PC-9 (cell line): ENCODE data around the gene DBP. TPM values are rescaled to one million over a fixed set of nuclear protein-coding genes. Genes with fewer than 3 reads are reported as not detected.

Source experiments
- BruUV-seq: library from RNA; stranded (reverse); fragments of 400-500 nt; replicated peaks from 2 replicates; lab custom pipeline; 2021; lab: Mats Ljungman, UMichigan
- CTCF ChIA-PET: fragments of 300-600 bp; sonication (Branson Sonifier 250); formaldehyde crosslinking; loops from one replicate; lab custom pipeline; 2022; ENCODE audit warnings: antibody characterized with exemption; lab: Charles Lee
- POLR2A ChIA-PET: fragments of 300-600 bp; sonication (Branson Sonifier 250); formaldehyde crosslinking; loops from one replicate; lab custom pipeline; 2022; ENCODE audit warnings: antibody characterized with exemption; ENCODE audit not compliant: unreplicated experiment; lab: Charles Lee
- DNase-seq, 2 experiments: peaks; one replicate each; pipeline versions ENCODE4 v3.0.0 to v3.0.0-alpha.2; 2015 to 2022; ENCODE audit warnings: mixed read lengths in 1 of 2
- H2AFZ ChIP-seq: fragments of 200-600 bp; sonication (generic); 2 replicates; pipeline ENCODE4 v1.8.1; 2017; ENCODE audit warnings: antibody characterized with exemption
- H3F3A ChIP-seq: fragments of 200-600 bp; sonication (generic); 2 replicates; pipeline ENCODE4 v1.8.1; 2017; ENCODE audit warnings: antibody characterized with exemption, mild to moderate bottlenecking, low read depth; ENCODE audit not compliant: insufficient read depth
- H3K27ac ChIP-seq: fragments of 200-600 bp; sonication (generic); 2 replicates; pipeline ENCODE4 v1.6.1; 2016; ENCODE audit warnings: mixed run types
- H3K27me3 ChIP-seq: fragments of 200-600 bp; sonication (generic); 2 replicates; pipeline ENCODE4 v1.6.1; 2016; ENCODE audit warnings: low read depth, mixed run types; ENCODE audit not compliant: insufficient read depth
- H3K36me3 ChIP-seq: fragments of 200-600 bp; sonication (generic); 2 replicates; pipeline ENCODE4 v1.6.1; 2016; ENCODE audit warnings: low read depth, mixed run types
- H3K4me1 ChIP-seq: fragments of 200-600 bp; sonication (generic); replicated peaks from 2 replicates; pipeline ENCODE4 v1.6.1; 2016; ENCODE audit warnings: mixed run types; ENCODE audit not compliant: insufficient read depth
- H3K4me2 ChIP-seq: fragments of 200-600 bp; sonication (generic); 2 replicates; pipeline ENCODE4 v1.6.1; 2017; ENCODE audit warnings: mixed run types
- H3K4me3 ChIP-seq: fragments of 200-600 bp; sonication (generic); 2 replicates; pipeline ENCODE4 v1.6.1; 2016; ENCODE audit warnings: mixed run types
- H3K79me2 ChIP-seq: fragments of 200-600 bp; sonication (generic); 2 replicates; pipeline ENCODE4 v1.6.1; 2017; ENCODE audit warnings: low read depth, mixed run types
- H3K9me2 ChIP-seq: fragments of 200-600 bp; sonication (generic); 2 replicates; pipeline ENCODE4 v1.8.1; 2017; ENCODE audit warnings: mild to moderate bottlenecking; ENCODE audit not compliant: insufficient read depth
- H3K9me3 ChIP-seq: fragments of 200-600 bp; sonication (generic); 2 replicates; pipeline ENCODE4 v1.8.1; 2016; ENCODE audit warnings: low read depth; ENCODE audit not compliant: insufficient read depth
- H4K20me1 ChIP-seq: fragments of 200-600 bp; sonication (generic); 2 replicates; pipeline ENCODE4 v1.8.1; 2017; ENCODE audit not compliant: insufficient read depth
- EZH2 ChIP-seq: fragments of 200-600 bp; sonication (generic); IDR thresholded peaks from 2 replicates; pipeline ENCODE4 v1.8.0; 2017; ENCODE audit warnings: antibody characterized with exemption, low read depth
- intact Hi-C: fragments of 100-400 bp; cut with micrococcal nuclease; formaldehyde crosslinking; loops from one replicate; pipeline ENCODE4 v1.10.0; 2022; ENCODE audit not compliant: unreplicated experiment
- total RNA-seq: library from RNA; stranded (reverse); gene quantifications from 2 replicates; pipeline ENCODE4 v1.2.3, GENCODE V29; 2021
- TF ChIP-seq, protein P1 (sequence below): fragments of 200-600 bp; sonication (generic); conservative IDR thresholded peaks from 2 replicates; pipeline ENCODE4 v1.6.1; 2017; ENCODE audit warnings: mixed run types, antibody characterized with exemption, mild to moderate bottlenecking, moderate library complexity

Gene DBP
- total RNA-seq, 1 experiment from 2014 or later: 48.2 TPM

DNA sequence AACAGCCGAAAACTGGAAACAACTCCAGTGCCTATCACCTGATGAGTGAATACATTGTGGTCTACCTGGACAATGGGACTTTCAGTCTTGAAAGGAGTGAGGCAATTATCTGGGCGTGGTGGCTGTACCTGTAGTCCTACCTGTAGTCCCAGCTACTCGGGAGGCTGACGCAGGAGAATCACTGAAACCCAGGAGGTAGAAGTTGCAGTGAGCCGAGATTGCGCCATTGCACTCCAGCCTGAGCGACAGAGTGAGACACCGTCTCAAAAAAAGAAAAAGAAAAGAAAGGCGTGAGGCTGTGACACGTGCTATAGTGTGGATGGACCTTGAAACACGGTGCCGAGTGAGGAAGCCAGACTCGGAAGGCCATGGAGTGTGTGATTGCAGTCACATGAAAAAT is 39.7 kb upstream of the DBP start:
- CTCF ChIA-PET: interaction anchor here (0.6 to 1.4 kb wide), 4 partner anchors 17 to 62 kb away, joined by 3 to 4 read pairs (median 4); no protein-coding TSS in a partner anchor
- Histone ChIP-seq H3K9me2 (no peaks in the 10 kb centered on the region), H3K36me3 (no peaks in the 10 kb centered on the region), H2AFZ (peak overlapping the region; percentile 58; the same call in 1 of the 2 replicates), H3K4me2 (peak overlapping the region; percentile 32), H3F3A (peaks cover 16% of the 10 kb centered on the region; the same call in 1 of the 2 replicates), H3K4me3 (no peak overlapping the region), H3K27me3 (no peaks in the 10 kb centered on the region), H3K79me2 (no peaks in the 10 kb centered on the region), H4K20me1 (no peaks in the 10 kb centered on the region), H3K9me3 (no peaks in the 10 kb centered on the region), H3K27ac (peak overlapping the region; percentile 62), H3K4me1 (peaks cover 32% of the 10 kb centered on the region)
- POLR2A ChIA-PET: interaction anchor here (0.5 to 0.7 kb wide), 3 partner anchors 43 to 312 kb away, joined by 3 to 9 read pairs (median 7); no protein-coding TSS in a partner anchor
- peak; percentile 67 to 92 for DNase-seq
- intact Hi-C loops: loop anchor here (2.0 to 5.0 kb wide), 2 partner anchors 38 to 60 kb away; no protein-coding TSS in a partner anchor
- no peak for TF ChIP-seq EZH2
- TF ChIP-seq, protein P1, sequence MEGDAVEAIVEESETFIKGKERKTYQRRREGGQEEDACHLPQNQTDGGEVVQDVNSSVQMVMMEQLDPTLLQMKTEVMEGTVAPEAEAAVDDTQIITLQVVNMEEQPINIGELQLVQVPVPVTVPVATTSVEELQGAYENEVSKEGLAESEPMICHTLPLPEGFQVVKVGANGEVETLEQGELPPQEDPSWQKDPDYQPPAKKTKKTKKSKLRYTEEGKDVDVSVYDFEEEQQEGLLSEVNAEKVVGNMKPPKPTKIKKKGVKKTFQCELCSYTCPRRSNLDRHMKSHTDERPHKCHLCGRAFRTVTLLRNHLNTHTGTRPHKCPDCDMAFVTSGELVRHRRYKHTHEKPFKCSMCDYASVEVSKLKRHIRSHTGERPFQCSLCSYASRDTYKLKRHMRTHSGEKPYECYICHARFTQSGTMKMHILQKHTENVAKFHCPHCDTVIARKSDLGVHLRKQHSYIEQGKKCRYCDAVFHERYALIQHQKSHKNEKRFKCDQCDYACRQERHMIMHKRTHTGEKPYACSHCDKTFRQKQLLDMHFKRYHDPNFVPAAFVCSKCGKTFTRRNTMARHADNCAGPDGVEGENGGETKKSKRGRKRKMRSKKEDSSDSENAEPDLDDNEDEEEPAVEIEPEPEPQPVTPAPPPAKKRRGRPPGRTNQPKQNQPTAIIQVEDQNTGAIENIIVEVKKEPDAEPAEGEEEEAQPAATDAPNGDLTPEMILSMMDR: no peak
- no TSS peak for BruUV-seq

DNA sequence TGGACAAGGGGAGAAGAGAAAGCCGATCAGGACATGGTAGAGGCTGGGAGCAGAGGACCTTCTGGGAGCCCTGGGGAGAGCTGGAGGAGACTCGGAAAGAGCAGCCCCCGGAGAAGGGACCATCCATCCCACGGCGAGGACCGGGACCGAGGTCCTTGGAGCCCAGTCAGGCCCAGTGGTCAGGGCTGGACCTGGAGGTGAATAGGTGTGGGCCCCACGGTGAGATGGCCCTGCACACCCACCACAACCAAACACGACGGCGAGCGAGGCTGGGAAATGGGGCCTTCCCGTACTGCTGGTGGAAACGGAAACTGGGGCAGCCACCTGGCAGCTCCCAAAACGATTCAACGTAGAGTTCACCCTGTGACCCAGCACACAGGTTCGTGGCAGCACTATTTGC is 39.3 kb upstream of the DBP start:
- no peaks in the 10 kb centered on the region for H3K9me2 ChIP-seq
- H4K20me1 ChIP-seq: no peaks in the 10 kb centered on the region
- TF ChIP-seq, protein P1: no peak
- no peak for TF ChIP-seq EZH2
- ChIA-PET CTCF (interaction anchor here (0.6 to 1.4 kb wide), 3 partner anchors 18 to 37 kb away, joined by 3 to 4 read pairs (median 4); no protein-coding TSS in a partner anchor), POLR2A (no interaction called here)
- H3F3A ChIP-seq: peaks cover 16% of the 10 kb centered on the region; the same call in 1 of the 2 replicates
- H3K4me2 ChIP-seq: peak overlapping the region; percentile 32; the same call in 1 of the 2 replicates
- BruUV-seq: no TSS peak
- H3K4me1 ChIP-seq: peaks cover 32% of the 10 kb centered on the region
- H3K79me2 ChIP-seq: no peaks in the 10 kb centered on the region
- H3K4me3 ChIP-seq: no peak overlapping the region
- H3K9me3 ChIP-seq: no peaks in the 10 kb centered on the region
- intact Hi-C loops: loop anchor here (2.0 to 5.0 kb wide), 2 partner anchors 38 to 61 kb away; no protein-coding TSS in a partner anchor
- H3K36me3 ChIP-seq: no peaks in the 10 kb centered on the region
- H2AFZ ChIP-seq: 0 out of 2 replicates have a peak overlapping the region, but pooled peaks have one; percentile 58
- H3K27ac ChIP-seq: peak overlapping the region; percentile 53
- no peaks in the 10 kb centered on the region for H3K27me3 ChIP-seq
- DNase-seq: no peak

DNA sequence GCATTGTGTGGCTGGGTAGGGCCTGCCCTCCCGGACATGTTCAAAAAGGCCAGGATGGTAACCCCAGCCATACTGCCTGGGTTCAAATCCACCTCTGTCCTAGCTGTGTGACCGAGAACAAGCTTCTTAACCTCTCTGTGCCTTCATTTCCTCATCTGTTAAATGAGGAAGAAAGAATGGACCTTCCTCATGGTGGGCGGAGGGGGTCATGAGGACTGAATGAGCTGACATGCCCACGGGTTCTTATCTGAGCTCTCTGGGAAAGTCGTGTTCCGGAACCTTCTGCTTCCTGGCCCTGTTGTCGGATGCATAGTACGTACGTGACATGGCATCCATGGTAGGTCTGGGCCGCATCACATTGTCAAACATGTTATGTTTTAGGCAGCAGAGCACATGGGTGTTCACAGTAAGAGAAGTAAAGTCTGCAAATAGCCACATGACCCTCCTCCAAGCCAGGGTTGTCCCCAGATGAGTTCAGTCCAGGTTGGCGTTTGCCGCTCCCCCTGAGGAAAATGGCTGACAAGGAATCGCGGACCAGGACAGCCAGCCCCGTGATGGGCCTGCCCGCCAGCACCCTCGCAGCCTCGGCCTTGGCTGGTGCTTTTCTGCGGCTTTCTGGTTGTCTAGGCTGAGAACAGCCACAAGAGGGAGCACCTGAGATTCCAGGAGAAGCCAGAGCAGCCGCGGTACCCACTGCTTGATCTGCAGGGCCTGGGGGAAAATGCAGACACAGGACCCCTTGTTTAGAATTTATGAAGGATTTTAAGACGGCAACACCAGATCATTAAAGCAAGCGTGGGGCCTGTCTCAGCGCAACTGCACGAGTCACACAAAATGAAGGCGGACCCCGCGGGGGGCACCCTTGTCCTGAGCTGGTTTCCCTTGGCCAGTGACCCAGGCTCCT is 38.0 kb upstream of the DBP start:
- CTCF ChIA-PET: interaction anchor here (0.6 to 1.4 kb wide), 5 partner anchors 19 to 349 kb away, joined by 3 to 4 read pairs (median 4); no protein-coding TSS in a partner anchor
- intact Hi-C loops: loop anchor here (1.0 to 5.0 kb wide), 4 partner anchors 62 to 160 kb away; partner anchors contain the start of gene FUT1
- Histone ChIP-seq H3F3A (peaks cover 20% of the 10 kb centered on the region; the same call in 1 of the 2 replicates), H3K36me3 (no peaks in the 10 kb centered on the region), H4K20me1 (no peaks in the 10 kb centered on the region), H3K27me3 (no peaks in the 10 kb centered on the region), H3K9me2 (no peaks in the 10 kb centered on the region), H3K27ac (no peak overlapping the region), H2AFZ (no peak overlapping the region), H3K4me2 (peak overlapping the region; percentile 39), H3K4me3 (no peak overlapping the region), H3K9me3 (no peaks in the 10 kb centered on the region), H3K79me2 (no peaks in the 10 kb centered on the region), H3K4me1 (peaks cover 32% of the 10 kb centered on the region)
- no TSS peak for BruUV-seq
- TF ChIP-seq, protein P1: peak; percentile 92
- TF ChIP-seq EZH2: no peak
- POLR2A ChIA-PET: interaction anchor here (0.6 kb wide), 1 partner anchor 73 kb away, joined by 10 read pairs; no protein-coding TSS in a partner anchor
- DNase-seq: peak; percentile 71 to 72
